ENCODE measurements around the gene ZNF358. TPM values are rescaled to one million over a fixed set of nuclear protein-coding genes. Genes with fewer than 3 reads are reported as not detected.

Gene ZNF358
- total RNA-seq, 1 donor from 2014 or later, result 41.1 TPM

- peaks cover 2% of the 10 kb centered on the region for H4K20me1 ChIP-seq (ENCODE audit: insufficient read depth, low read length)
- H3K4me2 ChIP-seq (ENCODE audit: low read length), result no peak overlapping the region
- Mint-ChIP-seq H3K9me3 (ENCODE audit: unreplicated experiment) (no peaks in the 10 kb centered on the region), H3K4me3 (ENCODE audit: unreplicated experiment) (no peak overlapping the region), H3K27me3 (ENCODE audit: low read depth, unreplicated experiment) (no peaks in the 10 kb centered on the region), H3K36me3 (ENCODE audit: low read depth, unreplicated experiment) (peaks cover 33% of the 10 kb centered on the region), H3K27ac (ENCODE audit: unreplicated experiment) (no peak overlapping the region), H3K4me1 (ENCODE audit: low read depth, unreplicated experiment) (peaks cover 3% of the 10 kb centered on the region)
- TF ChIP-seq EZH2 (IDR thresholded peaks at IDR 0.05; ENCODE audit: insufficient read depth, low read length), result no peak
- TF ChIP-seq CTCF (IDR thresholded peaks at IDR 0.05; ENCODE audit: insufficient read depth, low read depth, low read length), result no peak
- peaks cover 14% of the 10 kb centered on the region for H3K36me3 ChIP-seq (ENCODE audit: insufficient read depth, low read length)
- no peak overlapping the region for H2AFZ ChIP-seq (ENCODE audit: low read depth, low read length)
- no peaks in the 10 kb centered on the region for H3K9me3 ChIP-seq (ENCODE audit: insufficient read depth, low read depth, low read length)
- H3K4me3 ChIP-seq (ENCODE audit: insufficient read depth, low read depth, low read length), result no peak overlapping the region
- no peaks in the 10 kb centered on the region for H3K79me2 ChIP-seq (ENCODE audit: insufficient read depth, low read length)
- DNase-seq (ENCODE audit: low read depth) (no peak), FAIRE-seq (no peak)
- no peak overlapping the region for H3K27ac ChIP-seq (ENCODE audit: low read depth, low read length)
- H3K27me3 ChIP-seq (ENCODE audit: insufficient read depth, low read length), result no peaks in the 10 kb centered on the region
- no peak overlapping the region for H3K9ac ChIP-seq (ENCODE audit: low read length)
- no peaks in the 10 kb centered on the region for H3K4me1 ChIP-seq (ENCODE audit: insufficient read depth, low read length)
Observed at GRCh38 chr19:7554990-7555864, 39.3 kb downstream of the ZNF358 start.

- H3K79me2 ChIP-seq (ENCODE audit: insufficient read depth, low read length), result no peaks in the 10 kb centered on the region
- Mint-ChIP-seq H3K27me3 (ENCODE audit: low read depth, unreplicated experiment) (no peaks in the 10 kb centered on the region), H3K9me3 (ENCODE audit: unreplicated experiment) (no peaks in the 10 kb centered on the region), H3K27ac (ENCODE audit: unreplicated experiment) (no peak overlapping the region), H3K4me1 (ENCODE audit: low read depth, unreplicated experiment) (no peaks in the 10 kb centered on the region), H3K36me3 (ENCODE audit: low read depth, unreplicated experiment) (peaks cover 32% of the 10 kb centered on the region), H3K4me3 (ENCODE audit: unreplicated experiment) (no peak overlapping the region)
- H3K27ac ChIP-seq (ENCODE audit: low read depth, low read length), result no peak overlapping the region
- H3K4me3 ChIP-seq (ENCODE audit: insufficient read depth, low read depth, low read length), result no peak overlapping the region
- TF ChIP-seq EZH2 (IDR thresholded peaks at IDR 0.05; ENCODE audit: insufficient read depth, low read length), result no peak
- no peak for TF ChIP-seq CTCF (IDR thresholded peaks at IDR 0.05; ENCODE audit: insufficient read depth, low read depth, low read length)
- DNase-seq (ENCODE audit: low read depth) (no peak), FAIRE-seq (no peak)
- peaks cover 16% of the 10 kb centered on the region for H3K36me3 ChIP-seq (ENCODE audit: insufficient read depth, low read length)
- no peak overlapping the region for H3K4me2 ChIP-seq (ENCODE audit: low read length)
- H3K9ac ChIP-seq (ENCODE audit: low read length), result no peak overlapping the region
- no peaks in the 10 kb centered on the region for H3K9me3 ChIP-seq (ENCODE audit: insufficient read depth, low read depth, low read length)
- no peak overlapping the region for H2AFZ ChIP-seq (ENCODE audit: low read depth, low read length)
- H3K4me1 ChIP-seq (ENCODE audit: insufficient read depth, low read length), result no peaks in the 10 kb centered on the region
- no peaks in the 10 kb centered on the region for H3K27me3 ChIP-seq (ENCODE audit: insufficient read depth, low read length)
- H4K20me1 ChIP-seq (ENCODE audit: insufficient read depth, low read length), result peaks cover 6% of the 10 kb centered on the region
Observed at GRCh38 chr19:7556696-7557315, 40.9 kb downstream of the ZNF358 start.
